AG04450 (cell line): ENCODE measurements around the gene TBCD. TPM values are rescaled to one million over a fixed set of nuclear protein-coding genes. Genes with fewer than 3 reads are reported as not detected.

ENCODE experiments used
- CTCF ChIA-PET: fragments of 300-600, 350-600 bp; formaldehyde crosslinking; extraction: SDS; loops from one replicate; lab custom pipeline; 2022; ENCODE audit warnings: antibody characterized with exemption, inconsistent platforms; lab: Charles Lee
- POLR2A ChIA-PET: fragments of 350-600 bp; formaldehyde crosslinking; extraction: SDS; loops from one replicate; lab custom pipeline; 2021; ENCODE audit warnings: antibody characterized with exemption, inconsistent platforms; lab: Yijun Ruan, JAX
- DNase-seq: peaks from one replicate; pipeline ENCODE4 v3.0.0-alpha.2; 2011; ENCODE audit warnings: low read depth, low spot score
- H3K27ac ChIP-seq: one replicate; pipeline ENCODE4 v1.5.1; 2012; ENCODE audit warnings: low read depth, low read length, control low read depth
- H3K27me3 ChIP-seq: one replicate; pipeline ENCODE4 v1.6.0; 2012; ENCODE audit warnings: low read length; ENCODE audit not compliant: control insufficient read depth, insufficient read depth
- H3K4me3 ChIP-seq: 2 replicates; pipeline ENCODE4 v1.5.1; 2011; ENCODE audit warnings: mild to moderate bottlenecking, low read depth, low read length, control low read depth
- H3K9me3 ChIP-seq: 2 replicates; pipeline ENCODE4 v1.5.1; 2012; ENCODE audit warnings: low read length; ENCODE audit not compliant: control insufficient read depth, insufficient read depth
- CTCF ChIP-seq: IDR thresholded peaks from 2 replicates; pipeline ENCODE4 v1.5.1; 2011; ENCODE audit warnings: low read depth, low read length, control low read depth, inconsistent platforms
- polyA plus RNA-seq: library from polyadenylated mRNA; depleted of rRNA; stranded (reverse); fragments of >200 nt; gene quantifications from 2 replicates; pipeline ENCODE4 v1.2.3, GENCODE V29; 2011

TBCD gene
- polyA plus RNA-seq, 1 experiment: 28.5 TPM

- Histone ChIP-seq H3K27me3 (no peaks in the 10 kb centered on the region), H3K4me3 (no peak overlapping the region), H3K9me3 (no peaks in the 10 kb centered on the region), H3K27ac (no peak overlapping the region)
- no peak for TF ChIP-seq CTCF
- DNase-seq: no peak
- ChIA-PET POLR2A (no interaction called here), CTCF (no interaction called here)
These were observed 137.0 kb downstream of the TBCD start for GRCh38 chr17:82888583-82889495.

DNA sequence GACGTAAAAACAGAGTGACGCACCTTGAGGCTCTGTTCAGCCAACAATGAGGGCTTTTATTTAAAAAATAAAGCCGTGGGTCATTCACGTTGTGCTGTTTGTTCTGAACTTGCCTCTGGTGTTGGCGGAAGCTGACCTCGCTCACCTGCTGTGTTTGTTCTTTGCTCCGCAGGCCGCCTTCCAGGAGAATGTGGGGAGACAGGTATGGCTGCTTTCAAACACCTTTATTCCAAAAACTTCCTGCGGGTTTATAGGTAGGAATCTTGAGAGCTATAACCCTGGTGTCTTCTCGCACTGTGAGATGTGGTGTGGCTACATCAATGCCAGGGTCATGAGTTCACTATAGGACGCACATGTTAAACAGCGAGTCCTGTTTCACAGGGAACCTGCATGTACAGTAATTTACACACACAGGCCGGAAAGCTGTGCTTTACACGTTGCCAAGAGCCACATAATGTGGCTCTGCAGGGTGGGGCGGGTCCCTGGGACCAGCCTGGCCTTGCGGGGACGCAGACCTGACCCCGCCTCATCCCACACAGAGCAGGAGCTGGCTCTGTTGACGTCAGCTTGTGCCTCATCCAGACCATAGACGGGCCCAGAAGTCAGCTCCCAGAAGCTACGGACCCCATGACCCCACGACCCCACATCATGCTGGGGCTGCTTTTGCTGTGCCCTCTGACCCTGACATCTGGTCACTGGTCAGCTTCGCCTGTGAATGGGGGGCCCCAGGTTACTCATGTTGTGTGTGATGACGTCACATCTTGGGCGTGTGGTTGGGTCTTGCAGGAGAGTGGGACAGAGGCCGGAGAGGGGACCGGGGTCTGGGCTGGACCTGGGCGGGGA lies 137.9 kb downstream of the TBCD start:
- H3K9me3 ChIP-seq: no peaks in the 10 kb centered on the region
- H3K27ac ChIP-seq: no peak overlapping the region
- H3K27me3 ChIP-seq: no peaks in the 10 kb centered on the region
- ChIA-PET CTCF (no interaction called here), POLR2A (no interaction called here)
- no peak overlapping the region for H3K4me3 ChIP-seq
- no peak for DNase-seq
- no peak for TF ChIP-seq CTCF

DNA sequence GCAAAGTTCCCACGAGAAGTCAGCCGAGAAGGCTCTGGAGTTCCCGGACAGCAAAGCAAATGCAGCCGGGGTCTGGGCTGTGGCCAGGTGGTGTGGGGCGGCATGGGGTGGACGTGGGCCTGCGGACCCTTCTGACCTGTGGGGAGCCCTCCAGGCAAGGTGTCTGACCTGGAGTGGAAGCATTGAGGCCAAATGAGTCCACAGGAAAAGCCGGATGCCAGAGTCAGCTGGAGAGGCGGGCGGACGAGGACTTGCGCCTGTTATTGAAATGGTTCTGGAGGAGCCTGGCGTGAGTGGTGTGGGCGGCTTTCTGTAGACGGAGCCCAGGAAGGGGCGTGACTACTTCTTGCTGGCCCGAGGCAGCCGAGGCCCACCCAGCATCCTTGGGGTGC lies 138.5 kb downstream of the TBCD start:
- Histone ChIP-seq H3K4me3 (no peak overlapping the region), H3K27ac (no peak overlapping the region), H3K27me3 (no peaks in the 10 kb centered on the region), H3K9me3 (no peaks in the 10 kb centered on the region)
- no peak for DNase-seq
- TF ChIP-seq CTCF: no peak
- ChIA-PET CTCF (no interaction called here), POLR2A (no interaction called here)

DNA sequence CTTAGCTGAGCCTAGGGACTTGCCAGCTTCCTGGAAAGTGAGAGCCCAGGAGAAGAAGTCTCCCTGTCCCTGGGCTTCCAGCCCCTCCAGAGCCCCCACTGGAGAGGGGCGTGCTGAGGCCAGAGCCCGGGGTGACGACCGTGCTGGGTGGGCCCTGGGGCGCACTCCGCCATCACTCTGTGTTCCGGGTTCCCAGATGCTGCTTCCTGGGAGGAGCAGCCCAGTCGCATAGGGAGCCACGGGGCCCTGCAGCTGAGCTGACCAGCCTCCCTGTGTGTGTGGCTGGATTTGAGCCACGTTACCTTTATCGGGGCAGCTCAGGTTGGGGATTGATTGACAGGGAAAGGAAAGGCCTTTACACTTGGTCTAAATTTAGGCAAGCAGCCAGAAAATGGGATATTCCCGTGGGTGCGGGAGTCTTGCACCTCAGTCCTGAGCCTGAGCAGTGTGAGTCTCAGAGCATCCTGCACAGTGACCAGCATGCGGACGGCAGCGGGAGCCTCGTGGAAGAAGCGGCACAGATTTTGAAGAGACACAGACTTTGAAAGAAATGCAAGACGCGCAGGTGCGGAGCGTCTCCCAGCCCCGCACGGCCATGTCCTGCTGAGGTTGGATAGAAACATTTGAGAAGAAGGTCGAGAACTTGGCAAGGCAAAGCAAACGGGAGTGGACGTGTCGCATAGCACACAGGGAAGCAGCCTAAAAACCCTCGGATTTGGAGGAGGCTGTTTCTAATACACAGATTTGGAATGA lies 139.2 kb downstream of the TBCD start:
- ChIA-PET POLR2A (no interaction called here), CTCF (no interaction called here)
- Histone ChIP-seq H3K4me3 (no peak overlapping the region), H3K27ac (no peak overlapping the region), H3K27me3 (no peaks in the 10 kb centered on the region), H3K9me3 (no peaks in the 10 kb centered on the region)
- no peak for TF ChIP-seq CTCF
- DNase-seq: no peak
